Erythroblast (primary cell): Measurements from ENCODE around the gene BABAM2.

Experiments
- GATA1 ChIP-seq: IDR thresholded peaks from 2 replicates; pipeline ENCODE4 v1.6.1; 2011; ENCODE audit warnings: low read depth, mild to moderate bottlenecking, control low read depth, low read length, moderate library complexity
- POLR2A ChIP-seq: IDR thresholded peaks from 2 replicates; pipeline ENCODE4 v1.6.1; 2011; ENCODE audit warnings: mild to moderate bottlenecking, low read length

- no peak for TF ChIP-seq POLR2A
- no peak for TF ChIP-seq GATA1
Measured at GRCh38 chr2:28074137-28074536, 183.6 kb downstream of the BABAM2 start.
